Hindlimb muscle (tissue), 1 donor: ENCODE results near the gene STMN1. TPM values are rescaled to one million over a fixed set of nuclear protein-coding genes. Genes with fewer than 3 reads are reported as not detected.
"Not testable (repeated sequence)": the region's sequence is repeated elsewhere in the genome, so short reads cannot be mapped to it uniquely, and the experiment has no call there.

Source experiments
- DNase-seq: peaks from one replicate; pipeline ENCODE4 v3.0.0-alpha.2; 2013
- polyA plus RNA-seq: library from polyadenylated mRNA; unstranded; fragments of 120-200 nt; gene quantifications from one replicate; pipeline ENCODE4 v1.2.1, GENCODE V29; 2013; ENCODE audit not compliant: insufficient read length

Gene STMN1
- 488 TPM for polyA plus RNA-seq

GRCh38 chr1:25905680-25906643, at the start of gene STMN1:
TSS of gene STMN1 (minus strand) at chr1:25906419. CDS start at chr1:25904676, 1,743 bp downstream.
- peak; percentile 96 for DNase-seq

- DNase-seq: no peak
Measured at GRCh38 chr1:25955553-25955952, 49.3 kb upstream of the STMN1 start.

GRCh38 chr1:25954282-25954938, 48.2 kb upstream of the STMN1 start:
- no peak for DNase-seq

GRCh38 chr1:25952841-25953401, 46.7 kb upstream of the STMN1 start:
- peak; percentile 93 for DNase-seq

- no peak for DNase-seq
Measured at GRCh38 chr1:25948641-25949040, 42.4 kb upstream of the STMN1 start.

- DNase-seq: no peak
Measured at GRCh38 chr1:25947027-25947426, 40.8 kb upstream of the STMN1 start.

GRCh38 chr1:25945761-25946160, 39.5 kb upstream of the STMN1 start:
- DNase-seq: no peak

GRCh38 chr1:25944986-25945385, 38.8 kb upstream of the STMN1 start:
- no peak for DNase-seq

GRCh38 chr1:25943511-25943910, 37.3 kb upstream of the STMN1 start:
- not testable (repeated sequence) for DNase-seq

GRCh38 chr1:25936947-25937346, 30.7 kb upstream of the STMN1 start:
- DNase-seq: no peak

- DNase-seq: no peak
Measured at GRCh38 chr1:25933479-25934365, 27.5 kb upstream of the STMN1 start.

- not testable (repeated sequence) for DNase-seq
Measured at GRCh38 chr1:25932811-25933400, 26.7 kb upstream of the STMN1 start.

- DNase-seq: no peak
Measured at GRCh38 chr1:25932321-25932720, 26.1 kb upstream of the STMN1 start.

GRCh38 chr1:25929016-25929415, 22.8 kb upstream of the STMN1 start:
- DNase-seq: no peak

- DNase-seq: no peak
Measured at GRCh38 chr1:25927521-25928265, 21.5 kb upstream of the STMN1 start.

GRCh38 chr1:25926731-25927496, 20.7 kb upstream of the STMN1 start:
- DNase-seq: no peak

- no peak for DNase-seq
Measured at GRCh38 chr1:25924454-25924853, 18.2 kb upstream of the STMN1 start.

- peak; percentile 36 for DNase-seq
Measured at GRCh38 chr1:25922971-25923552, 16.8 kb upstream of the STMN1 start.

- DNase-seq: peak; percentile 42
Measured at GRCh38 chr1:25922056-25922970, 16.1 kb upstream of the STMN1 start.
